Sigmoid colon (tissue), 7 donors: Measurements from ENCODE around the gene CD84. TPM values are rescaled to one million over a fixed set of nuclear protein-coding genes. Genes with fewer than 3 reads are reported as not detected.

Source experiments
- DNase-seq: peaks from one replicate; pipeline ENCODE4 v3.0.0-alpha.2; 2019
- H3K27ac ChIP-seq, 4 donors: fragments of 200-600 bp; sonication (generic); one replicate each; pipeline ENCODE4 v1.5.1; 2016 to 2019; ENCODE audit warnings: mild to moderate bottlenecking in 1 of 4
- H3K27me3 ChIP-seq, 3 donors: fragments of 200-600 bp; sonication (generic); one replicate each; pipeline ENCODE4 v1.5.1; 2019; ENCODE audit warnings: mild to moderate bottlenecking in 1 of 3
- H3K36me3 ChIP-seq, 4 donors: fragments of 200-600 bp; sonication (generic); one replicate each; pipeline ENCODE4 v1.5.1; 2016 to 2019
- H3K4me1 ChIP-seq, 4 donors: fragments of 200-600 bp; sonication (generic); one replicate each; pipeline ENCODE4 v1.5.1; 2017 to 2019
- H3K4me3 ChIP-seq, 4 donors: fragments of 200-600 bp; sonication (generic); one replicate each; pipeline ENCODE4 v1.5.1; 2017 to 2019; ENCODE audit warnings: mild to moderate bottlenecking in 2 of 4, moderate library complexity in 1 of 4
- H3K9me3 ChIP-seq, 4 donors: fragments of 200-600 bp in 3 of 4; sonication (generic) in 3 of 4; one replicate each; pipeline versions ENCODE4 v1.5.1 to v1.6.1; 2013 to 2019
- CTCF ChIP-seq, 4 experiments: fragments of 450-650 bp in 3 of 4; fragments of 200-600 bp in 1 of 4; IDR thresholded peaks; one replicate each; pipeline ENCODE4 v1.5.1; 2016 to 2019; ENCODE audit warnings: antibody characterized with exemption in 4 of 4, mild to moderate bottlenecking in 3 of 4, moderate library complexity in 2 of 4
- EP300 ChIP-seq, 4 donors: sonication (generic); formaldehyde crosslinking; IDR thresholded peaks; one replicate each; pipeline ENCODE4 v1.6.1; 2017; ENCODE audit warnings: antibody characterized with exemption in 4 of 4
- POLR2A ChIP-seq, 2 donors: fragments of 450-650 bp; IDR thresholded peaks; one replicate each; pipeline ENCODE4 v1.6.1; 2016; ENCODE audit warnings: antibody characterized with exemption in 2 of 2, mild to moderate bottlenecking in 2 of 2, moderate library complexity in 2 of 2
- POLR2AphosphoS5 ChIP-seq, 4 donors: sonication (generic); formaldehyde crosslinking; IDR thresholded peaks; one replicate each; pipeline ENCODE4 v1.6.1; 2017; ENCODE audit warnings: antibody characterized with exemption in 4 of 4
- WGBS, 2 donors: extraction: QIAGEN DNeasy Blood & Tissue Kit; methylation state at CpG; one replicate each; pipeline ENCODE4 v1.1.7; 2013; 5-methylcytosine and 5-hydroxymethylcytosine counted together
- intact Hi-C: fragments of 100-400 bp; cut with DNase I; formaldehyde crosslinking; loops from one replicate; pipeline ENCODE4 v1.15.1; 2023
- polyA plus RNA-seq, 3 donors: library from polyadenylated mRNA; stranded (reverse); fragments of 200-250 nt; gene quantifications; one replicate each; pipeline ENCODE4 v1.2.3, GENCODE V29; 2013
- total RNA-seq, 4 donors: library from RNA; depleted of rRNA; stranded (reverse); fragments of >200 nt; gene quantifications; one replicate each; pipeline ENCODE4 v1.1.0, GENCODE V29; 2016
- donor health status: healthy with polysubstance abuse.
- donor health status: Bipolar disorder and iron deficiency.
- donor health status: healthy.

The CD84 gene
- total and polyA plus RNA-seq, 7 donors = 0.60 to 7.5 (median 3.2) TPM

GRCh38 chr1:160522622-160523345, 56.5 kb downstream of the CD84 start, which contains the start of gene SLAMF6:
Gene SLAMF6 (minus strand): TSS chr1:160523255. CDS start chr1:160523192, 63 bp downstream.
- WGBS, 2 donors = 20 to 38% methylated on average over 11 of the region's 11 CpGs
- intact Hi-C loops = no loop called here

GRCh38 chr1:160522136-160522535, 57.2 kb downstream of the CD84 start:
- Histone ChIP-seq H3K4me3 (no peak overlapping the region), H3K27me3 (no peaks in the 10 kb centered on the region), H3K9me3 (peaks cover 0 to 2% (median 0%) of the 10 kb centered on the region in 4 donors), H3K4me1 (no peaks in the 10 kb centered on the region), H3K36me3 (no peaks in the 10 kb centered on the region), H3K27ac (no peak overlapping the region)
- intact Hi-C loops = no loop called here
- TF ChIP-seq POLR2A (IDR thresholded peaks at IDR 0.05) (no peak), EP300 (IDR thresholded peaks at IDR 0.05) (no peak), CTCF (IDR thresholded peaks at IDR 0.05) (no peak)
- DNase-seq = no peak
- WGBS, 2 donors = 46 to 78% methylated on average over 3 of the region's 3 CpGs

More at GRCh38 chr1:160522622-160523345, 56.5 kb downstream of the CD84 start, which contains the start of gene SLAMF6:
- H3K36me3 ChIP-seq = no peaks in the 10 kb centered on the region
- H3K4me3 ChIP-seq = no peak within 1 kb of the TSS
- DNase-seq = no peak
- H3K27ac ChIP-seq = no peak within 1 kb of the TSS
- H3K27me3 ChIP-seq = no peaks in the 10 kb centered on the region
- peaks cover 0 to 2% (median 0%) of the 10 kb centered on the region in 4 donors for H3K9me3 ChIP-seq
- TF ChIP-seq POLR2AphosphoS5 (IDR thresholded peaks at IDR 0.05) = no peak
- no peak for TF ChIP-seq EP300 (IDR thresholded peaks at IDR 0.05)
- no peak for TF ChIP-seq POLR2A (IDR thresholded peaks at IDR 0.05)
- TF ChIP-seq CTCF (IDR thresholded peaks at IDR 0.05) = no peak
- H3K4me1 ChIP-seq = no peaks in the 10 kb centered on the region

- no peaks in the 10 kb centered on the region for H3K4me1 ChIP-seq
- DNase-seq = no peak
- no peaks in the 10 kb centered on the region for H3K36me3 ChIP-seq
- no peaks in the 10 kb centered on the region for H3K27me3 ChIP-seq
- 75 to 89% methylated on average over 2 of the region's 2 CpGs for WGBS, 2 donors
- H3K4me3 ChIP-seq = no peak overlapping the region
- H3K27ac ChIP-seq = no peak overlapping the region
- intact Hi-C loops = no loop called here
- peaks cover 0 to 2% (median 0%) of the 10 kb centered on the region in 4 donors for H3K9me3 ChIP-seq
- TF ChIP-seq CTCF (IDR thresholded peaks at IDR 0.05) (no peak), POLR2A (IDR thresholded peaks at IDR 0.05) (no peak), EP300 (IDR thresholded peaks at IDR 0.05) (no peak), POLR2AphosphoS5 (IDR thresholded peaks at IDR 0.05) (no peak)
These were observed 57.7 kb downstream of the CD84 start for GRCh38 chr1:160521554-160521953.

- Histone ChIP-seq H3K4me1 (no peaks in the 10 kb centered on the region), H3K27me3 (no peaks in the 10 kb centered on the region), H3K4me3 (no peak overlapping the region), H3K27ac (no peak overlapping the region), H3K36me3 (no peaks in the 10 kb centered on the region), H3K9me3 (peaks cover 0 to 2% (median 0%) of the 10 kb centered on the region in 4 donors)
- intact Hi-C loops = no loop called here
- 35 to 70% methylated on average over 3 of the region's 3 CpGs for WGBS, 2 donors
- no peak for DNase-seq
- TF ChIP-seq EP300 (IDR thresholded peaks at IDR 0.05) = no peak
- TF ChIP-seq CTCF (IDR thresholded peaks at IDR 0.05) = no peak
- no peak for TF ChIP-seq POLR2A (IDR thresholded peaks at IDR 0.05)
- TF ChIP-seq POLR2AphosphoS5 (IDR thresholded peaks at IDR 0.05) = no peak
These were observed 58.3 kb downstream of the CD84 start for GRCh38 chr1:160520999-160521398.
